OCI-LY3 (cell line): Measurements from ENCODE around the gene SPOCK1.
"Not testable (repeated sequence)": the region's sequence is repeated elsewhere in the genome, so short reads cannot be mapped to it uniquely, and the experiment has no call there.

Experiments
- H2AFZ ChIP-seq: fragments of 200-600, 300-600 bp; shearing (Covaris generic); 2 replicates; pipeline ENCODE4 v1.6.0; 2014; ENCODE audit warnings: antibody characterized with exemption, low read depth, low read length
- H3K27ac ChIP-seq: fragments of 200-600, 300-600 bp; sonication (generic); 2 replicates; pipeline ENCODE4 v1.5.1; 2014; ENCODE audit warnings: mild to moderate bottlenecking, low read length, moderate library complexity, mixed read lengths
- H3K27me3 ChIP-seq: fragments of 200-600, 300-600 bp; sonication (generic); 2 replicates; pipeline ENCODE4 v1.6.1; 2014; ENCODE audit warnings: low read depth, low read length, mixed read lengths
- H3K36me3 ChIP-seq: fragments of 200-600, 300-600 bp; sonication (generic); replicated peaks from 2 replicates; pipeline ENCODE3; 2014; ENCODE audit warnings: low read depth, low read length, mixed read lengths
- H3K4me1 ChIP-seq: fragments of 300-600, 200-600 bp; sonication (generic); 2 replicates; pipeline ENCODE4 v1.6.1; 2014; ENCODE audit warnings: low read length, mixed read lengths
- H3K4me2 ChIP-seq: fragments of 200-600, 300-600 bp; sonication (generic); 2 replicates; pipeline ENCODE4 v1.6.1; 2014; ENCODE audit warnings: low read length, mixed read lengths
- H3K4me3 ChIP-seq: fragments of 300-600, 200-600 bp; sonication (generic); 2 replicates; pipeline ENCODE4 v1.5.1; 2014; ENCODE audit warnings: antibody characterized with exemption, mild to moderate bottlenecking, low read length, moderate library complexity
- H3K79me2 ChIP-seq: fragments of 300-600, 200-600 bp; shearing (Covaris generic); 2 replicates; pipeline ENCODE4 v1.6.1; 2014; ENCODE audit warnings: mild to moderate bottlenecking, low read length, mixed read lengths
- H3K9ac ChIP-seq: fragments of 300-600, 200-600 bp; shearing (Covaris generic); 2 replicates; pipeline ENCODE4 v1.6.0; 2014; ENCODE audit warnings: mild to moderate bottlenecking, low read length, moderate library complexity
- H3K9me3 ChIP-seq: fragments of 200-600, 300-600 bp; shearing (Covaris generic); 2 replicates; pipeline ENCODE4 v1.6.1; 2014; ENCODE audit warnings: low read length, mixed read lengths; ENCODE audit not compliant: insufficient read depth
- H4K20me1 ChIP-seq: fragments of 200-600, 300-600 bp; sonication (generic); 2 replicates; pipeline ENCODE4 v1.6.1; 2016; ENCODE audit warnings: low read length, mixed read lengths; ENCODE audit not compliant: insufficient read depth
- EZH2phosphoT487 ChIP-seq: fragments of 200-600 bp; shearing (Covaris generic); IDR thresholded peaks from 2 replicates; pipeline ENCODE4 v1.6.1; 2018; ENCODE audit warnings: antibody characterized with exemption, mixed run types, low read depth
- TF ChIP-seq, protein P1 (sequence below): fragments of 200-600, 300-600 bp; sonication (generic); IDR thresholded peaks from 2 replicates; pipeline ENCODE4 v1.5.1; 2014; ENCODE audit warnings: antibody characterized with exemption, low read length, low read depth

SPOCK1 gene

DNA sequence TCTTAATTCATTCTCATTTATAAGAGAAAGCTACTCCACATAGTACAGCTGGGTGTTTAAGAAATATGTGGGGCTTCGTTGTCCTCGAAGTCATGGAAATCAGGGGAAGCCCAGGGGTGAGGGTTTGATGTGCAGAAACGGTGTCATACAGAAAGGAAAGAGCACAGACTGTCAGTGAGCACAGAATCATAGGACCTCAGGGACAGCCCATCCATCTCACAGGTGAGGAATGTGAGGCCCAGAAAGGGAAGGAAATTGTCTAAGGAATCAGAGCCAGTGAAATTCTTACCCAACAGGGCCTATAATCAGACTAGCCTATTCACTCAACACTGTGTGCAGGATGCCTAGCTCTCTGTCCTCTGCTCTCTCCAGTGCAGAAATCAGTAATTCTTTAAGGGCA is 535.6 kb downstream of the SPOCK1 start:
- TF ChIP-seq, protein P1, sequence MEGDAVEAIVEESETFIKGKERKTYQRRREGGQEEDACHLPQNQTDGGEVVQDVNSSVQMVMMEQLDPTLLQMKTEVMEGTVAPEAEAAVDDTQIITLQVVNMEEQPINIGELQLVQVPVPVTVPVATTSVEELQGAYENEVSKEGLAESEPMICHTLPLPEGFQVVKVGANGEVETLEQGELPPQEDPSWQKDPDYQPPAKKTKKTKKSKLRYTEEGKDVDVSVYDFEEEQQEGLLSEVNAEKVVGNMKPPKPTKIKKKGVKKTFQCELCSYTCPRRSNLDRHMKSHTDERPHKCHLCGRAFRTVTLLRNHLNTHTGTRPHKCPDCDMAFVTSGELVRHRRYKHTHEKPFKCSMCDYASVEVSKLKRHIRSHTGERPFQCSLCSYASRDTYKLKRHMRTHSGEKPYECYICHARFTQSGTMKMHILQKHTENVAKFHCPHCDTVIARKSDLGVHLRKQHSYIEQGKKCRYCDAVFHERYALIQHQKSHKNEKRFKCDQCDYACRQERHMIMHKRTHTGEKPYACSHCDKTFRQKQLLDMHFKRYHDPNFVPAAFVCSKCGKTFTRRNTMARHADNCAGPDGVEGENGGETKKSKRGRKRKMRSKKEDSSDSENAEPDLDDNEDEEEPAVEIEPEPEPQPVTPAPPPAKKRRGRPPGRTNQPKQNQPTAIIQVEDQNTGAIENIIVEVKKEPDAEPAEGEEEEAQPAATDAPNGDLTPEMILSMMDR: no peak
- TF ChIP-seq EZH2phosphoT487: no peak

DNA sequence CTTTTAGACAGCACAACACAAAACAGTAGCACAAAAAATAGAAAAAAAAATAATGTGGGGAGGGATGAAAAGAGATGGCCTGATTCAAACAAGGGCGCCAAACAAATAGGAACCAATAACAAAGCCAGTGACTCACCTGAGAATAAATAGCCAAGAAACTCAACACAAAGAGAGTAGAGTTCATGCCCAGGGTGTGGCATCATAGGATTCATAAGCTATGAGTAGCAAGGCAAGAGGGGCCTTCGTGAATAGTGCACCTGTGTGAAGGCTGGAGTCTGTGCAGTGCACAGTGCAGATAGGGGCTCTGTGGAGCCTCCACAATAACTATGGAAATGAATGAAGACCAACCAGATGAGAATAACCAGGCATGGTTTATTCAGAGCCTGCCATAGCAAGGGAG is 541.7 kb downstream of the SPOCK1 start:
- Histone ChIP-seq H3K4me1 (no peaks in the 10 kb centered on the region), H3K9me3 (no peaks in the 10 kb centered on the region), H4K20me1 (no peaks in the 10 kb centered on the region), H3K36me3 (no peaks in the 10 kb centered on the region), H3K4me3 (no peak overlapping the region), H2AFZ (no peak overlapping the region), H3K4me2 (no peak overlapping the region), H3K27ac (no peak overlapping the region), H3K79me2 (no peaks in the 10 kb centered on the region), H3K27me3 (no peaks in the 10 kb centered on the region), H3K9ac (no peak overlapping the region)
- TF ChIP-seq, protein P1: no peak
- no peak for TF ChIP-seq EZH2phosphoT487

More for the DNA sequence above, 535.6 kb downstream of the SPOCK1 start:
- no peak overlapping the region for H2AFZ ChIP-seq
- no peaks in the 10 kb centered on the region for H4K20me1 ChIP-seq
- no peak overlapping the region for H3K4me2 ChIP-seq
- no peak overlapping the region for H3K27ac ChIP-seq
- no peak overlapping the region for H3K9ac ChIP-seq
- no peaks in the 10 kb centered on the region for H3K4me1 ChIP-seq
- no peaks in the 10 kb centered on the region for H3K9me3 ChIP-seq
- no peaks in the 10 kb centered on the region for H3K36me3 ChIP-seq
- no peaks in the 10 kb centered on the region for H3K27me3 ChIP-seq
- H3K4me3 ChIP-seq: no peak overlapping the region
- H3K79me2 ChIP-seq: no peaks in the 10 kb centered on the region

DNA sequence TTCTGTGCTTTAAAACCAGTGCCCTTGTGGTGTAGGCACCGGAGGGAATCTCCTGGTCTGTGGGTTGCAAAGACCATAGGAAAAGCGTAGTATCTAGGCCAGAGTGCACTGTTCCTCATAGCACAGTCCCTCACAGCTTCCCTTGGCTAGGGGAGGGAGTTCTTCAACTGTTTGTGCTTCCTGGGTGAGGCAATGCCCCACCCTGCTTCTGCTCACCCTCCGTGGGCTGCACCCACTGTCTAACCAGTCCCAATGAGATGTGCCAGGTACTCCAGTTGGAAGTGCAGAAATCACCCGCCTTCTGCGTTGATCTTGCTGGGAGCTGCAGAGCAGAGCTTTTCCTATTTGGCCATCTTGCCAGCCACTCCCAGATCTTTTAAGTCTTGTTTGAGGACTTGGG is 545.0 kb downstream of the SPOCK1 start:
- not testable (repeated sequence) for H3K4me2 ChIP-seq, H2AFZ ChIP-seq, H3K9ac ChIP-seq, H3K36me3 ChIP-seq, H3K27me3 ChIP-seq, H3K27ac ChIP-seq, H3K79me2 ChIP-seq, H3K9me3 ChIP-seq, H3K4me3 ChIP-seq, H3K4me1 ChIP-seq, H4K20me1 ChIP-seq

GRCh38 chr5:136953346-136954069 is 545.6 kb downstream of the SPOCK1 start:
- not testable (repeated sequence) for H3K36me3 ChIP-seq, H4K20me1 ChIP-seq, H3K27ac ChIP-seq, H3K4me1 ChIP-seq, H3K27me3 ChIP-seq, H3K4me2 ChIP-seq, H3K9me3 ChIP-seq, H3K4me3 ChIP-seq, H3K9ac ChIP-seq, H2AFZ ChIP-seq, H3K79me2 ChIP-seq

DNA sequence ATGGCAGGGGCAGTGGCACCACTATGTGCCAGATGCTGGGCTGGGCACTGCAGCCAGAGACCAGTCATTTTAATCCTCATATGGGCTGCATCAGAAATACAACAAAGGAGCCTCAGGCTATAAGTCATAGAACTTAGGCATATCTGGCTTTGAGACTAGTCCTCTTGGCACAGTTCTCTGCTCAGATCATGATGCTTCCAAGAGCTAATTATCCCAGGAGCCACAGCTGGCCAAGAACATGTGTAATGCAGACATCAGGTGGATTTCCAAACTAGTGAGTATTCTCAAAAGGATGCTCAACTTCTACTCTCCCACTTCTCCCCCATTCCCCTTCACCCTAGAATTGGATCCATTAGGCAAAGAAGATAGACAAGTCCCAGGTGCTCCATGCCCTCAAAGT is 571.6 kb downstream of the SPOCK1 start:
- Histone ChIP-seq H2AFZ (no peak overlapping the region), H3K36me3 (no peaks in the 10 kb centered on the region), H3K4me2 (no peak overlapping the region), H3K9ac (no peak overlapping the region), H4K20me1 (no peaks in the 10 kb centered on the region), H3K4me1 (no peaks in the 10 kb centered on the region), H3K4me3 (no peak overlapping the region), H3K27me3 (no peaks in the 10 kb centered on the region), H3K79me2 (no peaks in the 10 kb centered on the region), H3K27ac (no peak overlapping the region), H3K9me3 (no peaks in the 10 kb centered on the region)
- no peak for TF ChIP-seq EZH2phosphoT487
- TF ChIP-seq, protein P1: no peak
